AML-193 (cell line): ENCODE measurements around the gene AGER.
"Not testable (repeated sequence)": the region's sequence is repeated elsewhere in the genome, so short reads cannot be mapped to it uniquely, and the experiment has no call there.

Experiments
- DNase-seq, 2 experiments: peaks; one replicate each; lab custom pipeline; 2025; lab: John Stamatoyannopoulos, UW

AGER gene

DNA sequence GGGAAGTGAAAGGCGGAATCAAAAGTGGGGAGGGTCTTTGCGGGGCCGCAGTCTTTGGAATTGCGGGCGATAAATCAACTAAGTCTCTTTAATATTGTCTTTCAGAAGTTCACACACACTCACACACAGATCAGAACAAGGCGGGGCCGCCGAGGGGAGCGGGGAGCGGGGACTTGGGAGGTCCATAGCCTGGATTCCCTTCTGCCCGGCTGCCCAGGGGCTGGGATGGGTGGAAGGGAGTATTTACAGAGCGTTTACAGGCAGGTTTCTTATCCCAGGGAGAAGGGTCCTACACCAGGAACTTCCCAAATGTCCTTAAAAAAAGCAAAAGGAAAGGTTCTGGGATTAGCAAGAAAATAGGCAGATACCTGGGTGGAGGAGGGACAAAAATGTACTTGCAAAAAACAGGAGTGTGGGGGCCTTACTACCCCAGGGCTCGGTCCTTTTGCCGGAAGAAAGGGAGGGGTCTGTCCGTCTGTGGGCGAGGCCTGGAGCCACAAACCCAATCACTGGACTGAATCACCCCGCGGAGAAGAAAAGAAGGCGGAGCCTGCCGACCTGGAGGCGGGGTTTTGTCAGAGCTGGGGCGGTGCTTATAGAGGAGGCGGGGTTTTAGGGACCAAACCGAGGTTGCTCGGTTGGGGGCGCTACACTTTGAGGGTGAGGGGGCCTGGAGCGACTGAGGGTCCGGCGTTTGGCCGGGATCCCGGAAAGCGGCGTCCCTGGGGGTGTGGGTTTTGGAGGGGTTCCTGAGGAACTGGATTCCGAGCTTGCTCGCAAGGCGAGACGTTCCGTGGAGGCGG lies 35.6 kb downstream of the AGER start:
- DNase-seq: no peak

DNA sequence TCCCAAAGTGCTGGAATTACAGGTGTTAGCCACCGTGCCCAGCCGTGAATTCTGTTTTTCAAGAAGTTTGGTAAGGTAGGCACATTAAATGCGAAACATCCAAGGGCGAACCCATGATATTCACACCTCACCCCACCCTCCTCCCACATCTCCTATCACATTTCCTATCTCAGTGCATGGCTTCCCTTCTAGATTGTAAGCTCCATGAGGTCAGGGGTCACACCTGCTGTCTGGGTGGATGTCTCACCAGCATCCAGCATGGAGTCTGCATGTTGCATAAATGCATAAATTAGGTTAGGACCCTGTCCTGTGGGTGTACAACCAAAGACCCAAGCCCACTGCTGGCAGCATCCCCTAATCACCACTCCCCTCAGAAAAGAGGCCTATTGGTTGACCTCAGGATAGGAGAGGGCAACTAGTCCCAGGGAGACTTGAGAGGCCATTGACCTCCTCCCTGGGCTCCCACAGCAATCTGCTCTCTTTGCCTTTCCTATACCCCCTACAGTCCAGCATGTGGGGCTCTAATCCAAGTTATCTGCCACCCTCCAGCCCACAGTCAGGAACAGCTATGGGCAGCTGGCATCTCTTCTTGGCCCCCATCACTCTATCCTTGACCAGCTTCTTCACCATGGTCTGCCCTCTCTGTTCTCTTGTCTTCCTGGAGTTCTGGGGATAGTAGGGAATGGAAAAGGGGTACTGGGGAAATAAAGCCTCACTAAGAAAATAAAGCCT lies 36.5 kb downstream of the AGER start:
- no peak for DNase-seq

DNA sequence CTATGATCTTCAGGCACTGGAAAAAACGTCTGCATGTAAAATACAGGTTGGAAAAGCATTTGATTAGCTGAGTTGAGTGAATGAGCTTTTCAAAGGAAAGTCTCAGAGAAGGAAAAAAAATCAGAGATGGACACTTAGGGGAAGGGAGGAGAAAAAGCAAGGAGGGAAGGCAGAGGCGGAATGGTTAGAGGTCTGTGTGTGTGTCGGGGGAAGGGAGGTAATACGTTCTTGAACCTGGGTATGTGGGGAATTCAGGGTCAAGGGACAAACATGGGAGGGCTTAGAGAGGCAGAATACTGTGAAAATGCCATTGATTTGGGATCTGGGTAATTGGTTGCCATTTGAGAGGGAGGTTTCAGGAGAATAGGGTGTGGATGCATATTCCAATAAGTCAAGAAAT lies 37.4 kb downstream of the AGER start:
- no peak for DNase-seq

DNA sequence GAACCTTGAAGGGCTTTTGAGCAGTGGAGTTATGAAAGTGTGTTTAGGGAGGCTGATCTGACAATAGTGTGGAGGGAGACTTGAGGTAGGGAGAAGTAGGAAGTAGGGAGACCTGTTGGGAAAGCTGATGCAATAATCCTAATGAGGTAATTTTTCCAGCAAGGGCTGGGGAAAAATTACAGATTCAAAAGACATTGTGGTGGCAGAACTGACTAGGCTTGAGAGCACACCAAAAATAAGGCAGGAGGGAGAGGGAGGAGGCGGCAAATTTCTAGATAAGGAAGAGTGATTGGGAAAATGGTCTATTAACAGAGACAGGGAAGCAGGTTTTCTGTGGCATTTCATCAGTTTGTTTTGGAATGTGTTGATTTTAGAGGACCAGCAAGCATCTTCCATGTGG lies 37.8 kb downstream of the AGER start:
- no peak for DNase-seq

DNA sequence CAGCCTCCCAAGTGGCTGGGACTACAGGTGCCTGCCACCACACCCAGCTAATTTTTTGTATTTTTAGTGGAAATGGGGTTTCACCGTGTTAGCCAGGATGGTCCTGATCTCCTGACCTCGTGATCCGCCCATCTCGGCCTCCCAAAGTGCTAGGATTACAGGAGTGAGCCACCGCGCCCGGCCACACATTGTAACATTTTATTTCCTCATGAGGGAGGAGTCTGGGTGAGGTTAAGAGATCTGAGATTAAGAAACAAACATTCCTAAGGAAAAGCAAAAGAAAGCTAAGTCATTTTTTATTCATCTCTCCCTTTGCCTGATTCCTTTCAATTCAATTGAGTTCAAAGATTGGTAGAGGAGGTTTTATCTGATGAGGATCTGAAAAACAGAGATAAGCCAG lies 39.8 kb downstream of the AGER start:
- DNase-seq: not testable (repeated sequence)

DNA sequence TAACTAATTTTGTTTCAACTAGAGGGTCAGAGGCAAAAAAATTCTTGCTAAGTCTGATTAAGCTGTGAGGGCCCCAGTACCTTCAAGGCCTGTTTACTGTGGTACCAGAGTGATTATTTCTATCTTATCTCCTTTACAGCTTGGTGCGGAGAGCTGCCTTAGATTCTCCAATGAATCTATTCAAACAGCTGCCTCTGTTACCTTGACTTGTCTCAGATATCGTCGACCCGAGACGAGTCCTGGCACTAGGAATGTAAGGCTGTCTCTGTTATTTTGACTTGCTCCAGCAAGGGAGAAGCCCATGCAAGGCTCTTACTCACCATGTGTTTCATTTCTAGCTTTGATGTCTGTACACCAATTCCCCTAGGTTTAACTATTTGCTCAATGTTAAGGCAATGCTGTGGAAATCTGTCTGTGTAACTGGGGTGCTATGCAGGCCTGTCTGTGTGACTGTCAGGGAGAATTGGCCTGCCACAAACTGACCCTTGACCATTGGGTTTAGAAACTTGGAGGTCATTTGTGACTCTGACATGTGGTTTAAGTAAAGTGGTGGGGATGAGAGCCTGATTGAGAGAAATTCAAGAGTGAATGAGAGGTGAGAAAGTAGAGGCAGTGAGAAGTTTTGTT lies 43.5 kb downstream of the AGER start:
- no peak for DNase-seq

DNA sequence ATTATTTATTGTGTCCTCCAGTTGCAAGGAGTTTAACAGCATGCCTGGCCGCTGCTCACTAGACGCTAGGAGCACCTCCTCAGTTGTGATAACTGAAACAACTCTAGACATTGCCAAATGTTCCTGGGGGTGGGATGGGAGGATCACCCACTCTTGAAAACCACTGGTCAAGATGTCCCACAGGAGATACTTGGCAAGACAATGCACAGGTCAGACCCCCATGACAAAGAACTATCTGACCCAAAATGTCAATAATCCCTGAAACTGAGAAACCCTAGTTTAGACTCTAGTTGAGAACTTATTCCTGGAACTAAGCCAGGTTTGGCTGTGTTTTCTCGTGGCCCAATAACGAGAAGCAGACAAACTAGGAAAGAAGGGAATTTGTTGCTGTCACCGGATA lies 44.5 kb downstream of the AGER start:
- no peak for DNase-seq

DNA sequence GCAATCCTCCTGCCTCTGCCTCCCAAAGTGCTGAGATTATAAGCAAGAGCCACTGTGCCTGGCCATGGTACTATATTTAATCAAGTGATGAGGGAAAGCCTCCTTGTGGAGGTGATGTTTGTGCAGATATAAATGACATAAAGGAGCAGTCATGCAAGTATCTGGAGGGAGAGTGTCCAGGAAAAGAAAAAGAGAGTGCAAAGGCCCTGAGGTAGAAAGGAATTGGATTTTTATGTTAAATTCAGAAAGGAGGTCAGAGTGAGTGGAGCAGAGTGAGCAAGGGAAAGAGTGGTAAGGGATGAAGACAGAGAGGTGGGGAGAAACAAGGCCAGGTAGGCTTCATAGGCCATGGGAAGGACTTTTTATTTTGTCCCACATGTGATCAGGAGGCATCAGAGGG lies 46.6 kb downstream of the AGER start:
- DNase-seq: no peak

DNA sequence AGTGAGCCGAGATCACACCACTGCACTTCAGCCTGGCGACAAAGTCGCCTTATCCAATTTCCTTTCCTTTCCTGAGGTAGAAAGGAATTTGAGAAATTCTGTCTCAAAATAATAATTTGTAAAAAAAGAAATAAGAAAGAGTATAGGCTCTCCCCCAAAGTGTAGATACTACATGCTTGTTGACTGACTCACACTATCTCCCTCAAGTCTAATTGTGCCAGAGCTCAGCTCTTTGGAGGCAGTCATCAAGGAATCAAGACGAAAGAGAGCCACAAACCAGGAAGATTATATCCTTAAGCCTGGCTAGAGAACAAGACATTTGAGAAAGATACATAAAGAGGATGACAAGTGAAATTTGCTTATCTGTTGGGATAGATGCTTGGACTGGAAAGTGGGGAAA lies 50.3 kb downstream of the AGER start:
- no peak for DNase-seq

DNA sequence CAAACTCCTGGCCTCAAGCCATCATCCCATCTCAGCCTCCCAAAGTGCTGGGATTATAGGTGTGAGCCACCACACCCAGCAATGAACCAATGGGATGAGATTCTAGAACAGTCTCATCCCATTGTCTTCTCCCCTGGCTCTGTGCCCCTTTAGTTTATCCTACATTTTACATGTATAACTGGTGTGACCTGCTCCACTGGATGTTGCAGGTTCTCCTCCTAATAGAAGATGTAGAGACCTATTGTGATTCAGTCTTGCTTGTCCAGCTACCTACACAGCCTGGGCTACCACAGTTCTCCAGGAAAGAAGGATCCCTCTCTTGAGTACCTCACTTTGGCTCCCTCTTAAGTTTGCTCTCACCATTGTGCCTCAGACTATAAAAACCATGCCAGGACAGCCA lies 51.9 kb downstream of the AGER start:
- no peak for DNase-seq

DNA sequence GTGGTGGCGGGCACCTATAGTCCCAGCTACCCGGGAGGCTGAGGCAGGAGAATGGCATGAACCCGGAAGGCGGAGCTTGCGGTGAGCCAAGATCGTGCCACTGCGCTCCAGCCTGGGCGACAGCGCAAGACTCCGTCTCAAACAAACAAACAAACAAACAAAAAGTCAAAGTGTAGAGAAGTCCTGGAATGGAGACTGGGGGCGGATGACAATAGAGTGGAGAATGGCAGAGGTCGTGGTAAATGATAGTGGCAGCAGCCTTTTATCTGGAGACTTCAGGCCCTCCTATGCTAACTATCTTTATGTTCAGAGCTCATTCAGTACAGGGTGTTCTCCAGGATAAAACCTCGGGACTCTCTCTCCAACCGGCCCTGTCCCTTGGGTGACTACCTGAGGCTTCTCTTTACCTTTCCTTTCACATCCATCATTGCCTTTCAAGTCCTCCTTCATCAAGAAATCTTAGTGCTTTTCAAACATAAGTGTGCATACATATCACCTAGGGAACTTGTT lies 52.6 kb downstream of the AGER start:
- no peak for DNase-seq
